22Rv1 (cell line): ENCODE data around the gene HSPB3.

Experiments used
- H3K27ac ChIP-seq: fragments of 450-650 bp; 2 replicates; pipeline ENCODE4 v1.5.1; 2017
- CTCF ChIP-seq: fragments of 450-650 bp; IDR thresholded peaks from 2 replicates; pipeline ENCODE4 v1.5.1; 2017; ENCODE audit warnings: mild to moderate bottlenecking
- ZFX ChIP-seq: fragments of 450-650 bp; IDR thresholded peaks from 2 replicates; pipeline ENCODE4 v1.6.1; 2017; ENCODE audit warnings: antibody characterized with exemption, borderline replicate concordance

HSPB3 gene

GRCh38 chr5:54495027-54495426 is 39.5 kb downstream of the HSPB3 start:
- TF ChIP-seq ZFX (no peak), CTCF (no peak)
- H3K27ac ChIP-seq = no peak overlapping the region
